ENCODE results near the gene PGGHG.
"Not testable (repeated sequence)": the region's sequence is repeated elsewhere in the genome, so short reads cannot be mapped to it uniquely, and the experiment has no call there.

Gene PGGHG

GRCh38 chr11:329886-330253 lies 40.9 kb downstream of the PGGHG start:
- DNase-seq (ENCODE audit: low read depth in 3 of 3) = no peak

DNA sequence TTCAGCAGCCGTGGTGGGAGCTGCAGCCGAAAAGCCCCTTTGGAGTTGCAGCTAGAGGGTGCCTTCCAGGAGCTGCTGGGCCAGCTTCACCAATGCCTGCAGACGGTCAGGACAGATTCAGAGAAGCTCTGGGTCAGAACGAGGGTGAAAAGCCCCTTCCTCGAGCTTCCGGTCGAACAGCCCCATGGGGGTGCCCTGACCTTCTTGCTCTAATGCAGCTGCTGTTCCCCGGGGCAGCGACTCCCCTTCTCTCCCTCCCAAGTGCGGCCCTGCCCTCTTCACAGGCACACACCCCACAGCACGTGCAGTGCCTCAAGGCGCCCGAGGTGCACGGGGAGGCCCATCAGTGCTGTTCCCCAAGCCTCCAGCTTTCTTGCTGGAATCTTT lies 41.4 kb downstream of the PGGHG start:
- no peak for DNase-seq (ENCODE audit: low read depth in 3 of 3)

GRCh38 chr11:330694-331357 lies 41.9 kb downstream of the PGGHG start:
- DNase-seq (ENCODE audit: low read depth in 3 of 3) = no peak

DNA sequence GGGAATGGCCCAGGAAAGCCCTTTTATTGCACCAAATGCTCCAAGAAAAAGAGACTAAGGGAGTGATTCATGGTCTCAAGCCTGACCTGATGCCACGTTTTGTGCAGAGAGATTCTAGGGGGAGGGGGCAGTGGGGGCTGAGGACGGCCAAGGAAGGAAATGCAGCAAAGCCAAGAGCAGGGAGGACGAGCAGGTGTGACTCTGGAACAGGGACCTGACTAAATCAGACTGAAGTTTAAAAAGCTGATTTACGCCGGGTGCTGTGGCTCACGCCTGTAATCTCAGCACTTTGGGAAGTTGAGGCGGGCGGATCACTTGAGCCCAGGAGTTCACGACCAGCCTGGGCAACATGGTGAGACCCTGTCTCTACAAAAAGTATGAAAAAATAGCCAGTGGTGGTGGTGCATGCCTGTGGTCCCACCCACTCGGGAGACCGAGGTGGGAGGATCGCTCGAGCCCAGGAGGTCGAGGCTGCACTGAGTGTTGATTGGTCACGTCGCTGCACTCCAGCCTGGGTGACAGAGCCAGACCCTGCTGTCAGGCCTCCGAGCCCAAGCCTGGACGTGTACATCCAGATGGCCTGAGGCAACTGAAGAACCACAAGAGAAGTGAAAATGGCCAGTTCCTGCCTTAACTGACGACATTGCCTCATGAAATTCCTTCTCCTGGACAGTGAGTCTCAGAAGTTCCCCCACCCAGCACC lies 42.6 kb downstream of the PGGHG start:
- no peak for DNase-seq (ENCODE audit: low read depth in 3 of 3)

DNA sequence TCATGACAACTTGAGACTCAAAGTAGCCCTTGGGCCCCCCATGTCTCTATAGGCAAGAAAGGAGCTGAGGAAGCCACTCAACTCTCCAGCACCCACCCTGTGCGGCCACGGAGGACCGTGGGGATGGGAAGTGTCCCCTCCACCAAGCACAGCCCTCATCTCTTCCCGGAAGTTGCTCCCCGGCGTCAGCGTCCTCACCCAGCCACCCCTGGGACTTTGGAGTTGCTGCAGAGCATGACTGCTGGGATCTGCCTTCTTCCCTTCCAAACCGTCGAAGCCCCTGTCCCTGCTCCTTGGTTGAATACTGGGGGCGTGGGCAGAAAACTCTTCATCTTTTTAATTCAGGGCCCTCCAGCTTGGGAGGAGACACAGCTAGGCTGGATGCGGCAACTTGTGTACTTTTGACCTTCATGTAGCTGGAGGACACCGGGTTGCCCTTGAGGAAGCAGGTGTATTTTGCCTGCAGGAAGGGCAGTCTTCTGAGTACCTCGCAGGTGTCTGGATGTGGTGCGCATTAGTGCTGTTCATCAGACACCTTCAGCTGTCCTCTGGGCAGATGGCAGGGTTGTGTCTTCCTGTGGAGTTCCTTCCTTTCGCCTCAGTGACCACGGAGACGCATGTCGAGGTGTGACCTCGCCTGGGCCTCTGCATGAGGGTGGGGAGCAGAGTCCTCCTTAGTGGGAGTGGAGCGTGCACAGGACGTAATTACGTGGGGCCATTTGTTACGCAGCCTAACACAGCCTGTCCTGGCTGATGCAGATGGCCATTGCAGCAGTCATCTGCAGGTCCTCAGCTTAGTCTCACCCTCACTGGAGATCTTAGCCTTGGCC lies 43.9 kb downstream of the PGGHG start:
- no peak for DNase-seq (ENCODE audit: low read depth in 3 of 3)

GRCh38 chr11:333616-334263 lies 44.8 kb downstream of the PGGHG start:
- DNase-seq (ENCODE audit: low read depth in 3 of 3) = not testable (repeated sequence)

- DNase-seq (ENCODE audit: low read depth in 3 of 3) = no peak
Observed at GRCh38 chr11:334264-334994, 45.5 kb downstream of the PGGHG start.

DNA sequence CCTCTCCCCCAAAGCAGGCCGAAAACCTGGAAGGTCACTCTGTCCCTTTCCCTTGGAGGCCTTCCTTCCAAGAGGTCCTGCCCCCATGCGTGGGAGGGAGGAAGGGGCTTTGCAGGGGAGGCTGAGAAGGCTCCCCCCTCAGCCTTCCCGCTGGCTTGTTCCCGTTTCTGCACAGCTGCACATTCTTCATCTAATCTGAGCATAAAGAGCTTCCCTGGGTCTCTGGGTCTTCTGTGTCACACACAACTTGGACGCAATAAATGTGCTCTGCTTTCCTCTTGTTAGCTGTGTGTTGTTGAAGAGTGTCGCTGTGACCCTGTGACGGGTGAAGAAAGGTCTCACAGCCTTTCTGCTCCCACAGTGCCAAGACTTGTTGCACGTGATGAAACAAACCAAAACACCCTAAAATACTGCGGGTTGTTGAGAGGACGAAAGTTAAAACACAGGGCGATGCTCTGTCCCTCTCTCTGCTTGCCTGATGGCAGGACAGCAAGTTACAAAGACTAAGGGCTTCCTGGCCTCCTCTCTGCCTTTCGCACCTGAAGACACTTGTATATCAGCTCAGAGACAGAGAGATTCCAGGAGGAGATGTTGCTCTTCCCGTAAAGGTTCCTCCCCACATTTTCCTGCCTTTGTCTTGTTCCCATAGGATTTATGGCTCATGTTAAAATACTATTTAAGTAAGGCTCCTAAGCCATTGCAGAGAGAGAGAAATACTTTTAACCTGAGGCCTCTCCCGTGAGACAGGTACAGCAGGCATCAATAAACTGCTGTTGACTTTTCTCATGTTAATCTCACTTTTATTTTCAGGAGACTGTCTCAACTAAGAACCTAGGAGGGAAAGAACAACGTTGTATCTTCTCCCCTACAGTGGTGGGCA lies 47.1 kb downstream of the PGGHG start:
- DNase-seq (ENCODE audit: low read depth in 3 of 3) = no peak

DNA sequence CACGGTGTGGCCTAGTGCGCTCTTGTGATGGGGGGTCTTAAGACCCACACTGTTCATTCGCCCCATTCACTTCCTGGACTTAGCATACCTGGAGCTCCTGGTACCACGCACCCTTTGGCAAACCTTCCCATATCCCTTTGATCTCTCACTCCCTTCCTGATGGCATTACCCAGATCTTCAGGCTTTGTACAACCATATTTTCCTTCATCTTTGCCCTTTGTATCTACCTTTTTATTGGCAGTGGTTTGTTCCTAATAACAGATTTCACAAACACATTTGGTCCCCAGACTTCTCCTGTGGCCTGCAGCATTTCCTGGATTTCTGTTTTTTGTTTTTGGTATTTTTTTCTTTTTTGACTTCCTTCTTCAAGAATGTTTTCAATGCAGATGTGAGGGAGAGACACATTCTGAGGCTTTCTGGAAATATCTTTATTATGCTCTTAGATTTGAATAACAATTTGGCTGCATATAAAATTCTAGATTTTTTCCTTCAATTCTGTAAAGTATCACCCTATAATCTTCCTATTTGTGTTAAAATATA lies 47.8 kb downstream of the PGGHG start:
- DNase-seq (ENCODE audit: low read depth in 3 of 3) = no peak

DNA sequence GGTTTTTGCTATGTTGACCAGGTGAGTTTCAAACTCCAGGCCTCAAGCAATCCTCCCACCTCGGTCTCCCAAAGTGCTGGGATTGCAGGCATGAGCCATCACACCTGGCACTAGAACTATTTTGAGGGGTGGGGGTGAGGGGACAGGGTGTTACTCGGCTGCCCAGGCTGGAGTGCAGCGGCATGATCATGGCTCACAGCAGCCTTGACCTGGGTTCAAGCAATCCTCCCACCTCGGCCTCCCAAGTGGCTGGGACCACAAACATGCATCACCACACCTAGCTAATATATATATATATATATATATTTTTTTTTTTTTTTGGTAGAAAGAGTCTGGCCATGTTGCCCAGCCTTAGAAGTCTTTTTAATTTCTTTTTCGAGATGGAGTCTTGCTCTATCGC lies 48.8 kb downstream of the PGGHG start:
- DNase-seq (ENCODE audit: low read depth in 3 of 3) = no peak

- no peak for DNase-seq (ENCODE audit: low read depth in 3 of 3)
Observed at GRCh38 chr11:339963-340362, 51.0 kb downstream of the PGGHG start.

DNA sequence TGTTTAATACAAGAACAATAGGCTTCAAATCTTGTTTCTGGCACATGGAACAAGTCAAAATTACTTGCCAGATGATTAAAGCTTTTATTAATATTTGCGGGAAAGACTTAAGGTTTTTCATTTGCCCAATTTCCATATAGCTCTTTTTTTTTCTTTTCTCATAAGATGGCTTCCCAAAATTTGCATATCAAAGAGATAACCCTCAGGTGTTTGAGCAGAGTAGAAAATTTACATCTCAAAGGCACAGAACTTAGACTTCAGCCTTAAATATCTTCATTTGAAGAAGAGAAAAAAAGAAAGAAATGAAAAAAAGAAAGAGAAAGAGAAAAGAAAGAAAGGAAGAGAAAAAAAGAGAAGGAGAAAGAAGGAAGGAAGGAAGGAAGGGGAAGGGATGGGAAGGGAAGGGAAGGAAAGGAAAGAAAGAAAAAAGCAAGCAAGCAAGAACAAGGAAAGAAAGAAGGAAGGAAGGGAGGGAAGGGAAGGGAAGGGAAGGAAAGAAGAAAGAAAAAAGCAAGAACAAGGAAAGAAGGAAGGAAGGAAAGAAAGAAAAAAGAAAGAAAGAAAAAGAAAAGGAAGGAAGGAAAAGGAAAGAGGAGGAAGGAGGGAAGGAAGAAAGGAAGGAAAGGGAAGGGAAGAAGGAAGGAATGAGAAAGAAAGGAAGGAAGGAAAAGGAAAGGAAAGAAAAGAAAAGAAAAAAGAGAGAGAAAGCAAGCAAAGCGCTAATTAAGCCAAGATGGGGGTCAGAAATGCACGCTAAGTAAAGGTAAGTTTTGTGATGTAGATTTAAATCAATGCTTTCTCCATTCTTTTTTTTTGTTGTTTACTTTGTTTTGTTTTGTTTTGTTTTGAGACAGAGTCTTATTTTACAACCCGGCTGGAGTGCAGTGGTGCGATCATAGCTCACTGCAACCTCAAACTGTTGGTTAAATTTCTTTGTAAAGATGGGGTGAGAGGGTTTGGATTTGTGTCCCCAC lies 51.9 kb downstream of the PGGHG start:
- DNase-seq (ENCODE audit: low read depth in 3 of 3) = no peak

- DNase-seq (ENCODE audit: low read depth in 3 of 3) = no peak
Observed at GRCh38 chr11:342328-342727, 53.4 kb downstream of the PGGHG start.

DNA sequence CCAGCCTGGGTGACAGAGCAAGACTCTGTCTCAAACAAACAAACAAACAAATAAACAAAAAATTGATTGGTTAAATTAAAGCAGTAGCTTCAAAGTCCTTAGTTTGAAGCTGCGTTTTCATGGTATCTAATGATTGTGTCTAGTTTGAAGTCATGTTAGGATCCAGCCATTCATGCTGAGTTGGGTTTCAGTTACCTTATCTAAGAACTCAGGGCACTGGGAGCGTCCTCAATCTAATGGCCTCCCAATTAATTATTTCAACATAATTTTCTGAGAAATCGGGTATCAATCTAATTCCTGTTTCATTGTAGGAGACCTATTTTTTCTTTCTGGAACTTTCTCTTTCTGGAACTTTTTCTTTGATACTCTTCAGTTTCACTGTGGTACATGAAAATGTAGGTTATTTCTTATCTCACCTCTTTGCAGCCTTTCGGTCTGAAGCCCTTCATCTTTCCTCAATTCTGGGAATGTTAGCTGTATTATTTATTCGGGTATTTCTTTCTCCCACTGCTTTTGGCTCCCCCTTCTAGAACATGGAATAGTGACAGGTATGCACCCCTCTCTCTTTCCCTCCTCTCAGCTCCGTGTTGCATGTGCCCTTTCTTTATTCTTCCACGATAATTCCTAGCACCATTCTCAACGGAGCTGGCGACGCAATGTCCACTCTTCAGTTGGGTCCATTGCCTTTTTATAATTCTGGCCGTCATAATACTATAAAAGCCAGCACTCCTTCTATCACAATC lies 56.1 kb downstream of the PGGHG start:
- no peak for DNase-seq (ENCODE audit: low read depth in 3 of 3)
